Adrenal gland (tissue), 5 donors: Measurements from ENCODE around the gene SACM1L.

Experiments
- POLR2A ChIP-seq, 2 donors: fragments of 450-650 bp; IDR thresholded peaks; one replicate each; pipeline ENCODE4 v1.6.1; 2017; ENCODE audit warnings: antibody characterized with exemption in 2 of 2, mild to moderate bottlenecking in 2 of 2, moderate library complexity in 1 of 2
- TF ChIP-seq, protein P1 (sequence below), 6 experiments: fragments of 450-650 bp in 4 of 6; fragments of 200-600 bp in 2 of 6; sonication (generic) in 1 of 6; IDR thresholded peaks; 1 replicate in 5 of 6; 2 replicates in 1 of 6; pipeline versions ENCODE4 v1.5.1 to v1.8.0; 2016 to 2021; ENCODE audit warnings: antibody characterized with exemption in 6 of 6, mild to moderate bottlenecking in 2 of 6, moderate library complexity in 1 of 6
- donor health status: DM: no; HTN: no; CAD: no.

DNA sequence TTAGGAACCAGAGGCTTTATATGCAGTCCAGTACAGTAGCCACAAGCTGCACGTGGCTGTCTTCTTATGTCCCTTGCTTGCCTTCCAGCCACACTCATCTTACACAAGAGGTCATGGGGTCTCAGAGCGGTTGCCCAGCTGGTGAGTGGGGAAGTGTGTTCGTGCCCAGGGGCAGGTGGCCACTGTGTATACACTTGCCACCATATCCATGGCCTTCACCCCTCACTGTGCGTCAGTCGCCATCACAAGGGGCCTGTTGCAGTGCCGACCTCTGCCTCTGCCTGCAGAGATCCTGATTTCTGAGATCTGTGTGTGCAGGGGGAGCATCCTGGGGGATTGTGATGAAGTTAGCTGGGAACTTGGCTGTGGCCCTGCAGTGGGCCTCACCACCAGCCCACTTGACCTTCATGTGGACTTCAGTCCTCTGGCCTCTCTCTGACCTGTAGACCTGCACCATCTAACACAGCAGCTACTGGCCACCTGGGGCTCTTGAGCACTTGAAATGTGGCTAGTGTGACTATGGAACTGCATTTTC, 43.1 kb upstream of the SACM1L start:
- no peak for TF ChIP-seq POLR2A (IDR thresholded peaks at IDR 0.05)
- TF ChIP-seq, protein P1, sequence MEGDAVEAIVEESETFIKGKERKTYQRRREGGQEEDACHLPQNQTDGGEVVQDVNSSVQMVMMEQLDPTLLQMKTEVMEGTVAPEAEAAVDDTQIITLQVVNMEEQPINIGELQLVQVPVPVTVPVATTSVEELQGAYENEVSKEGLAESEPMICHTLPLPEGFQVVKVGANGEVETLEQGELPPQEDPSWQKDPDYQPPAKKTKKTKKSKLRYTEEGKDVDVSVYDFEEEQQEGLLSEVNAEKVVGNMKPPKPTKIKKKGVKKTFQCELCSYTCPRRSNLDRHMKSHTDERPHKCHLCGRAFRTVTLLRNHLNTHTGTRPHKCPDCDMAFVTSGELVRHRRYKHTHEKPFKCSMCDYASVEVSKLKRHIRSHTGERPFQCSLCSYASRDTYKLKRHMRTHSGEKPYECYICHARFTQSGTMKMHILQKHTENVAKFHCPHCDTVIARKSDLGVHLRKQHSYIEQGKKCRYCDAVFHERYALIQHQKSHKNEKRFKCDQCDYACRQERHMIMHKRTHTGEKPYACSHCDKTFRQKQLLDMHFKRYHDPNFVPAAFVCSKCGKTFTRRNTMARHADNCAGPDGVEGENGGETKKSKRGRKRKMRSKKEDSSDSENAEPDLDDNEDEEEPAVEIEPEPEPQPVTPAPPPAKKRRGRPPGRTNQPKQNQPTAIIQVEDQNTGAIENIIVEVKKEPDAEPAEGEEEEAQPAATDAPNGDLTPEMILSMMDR (IDR thresholded peaks at IDR 0.05) = no peak
